Raji (cell line): ENCODE results near the gene FAM209A.
"Not testable (repeated sequence)": the region's sequence is repeated elsewhere in the genome, so short reads cannot be mapped to it uniquely, and the experiment has no call there.

ENCODE experiments used
- POLR2A ChIP-seq: IDR thresholded peaks from 2 replicates; pipeline ENCODE4 v1.6.1; 2011; ENCODE audit warnings: low read depth, low read length, control low read depth; ENCODE audit not compliant: insufficient read depth

The FAM209A gene, protein sequence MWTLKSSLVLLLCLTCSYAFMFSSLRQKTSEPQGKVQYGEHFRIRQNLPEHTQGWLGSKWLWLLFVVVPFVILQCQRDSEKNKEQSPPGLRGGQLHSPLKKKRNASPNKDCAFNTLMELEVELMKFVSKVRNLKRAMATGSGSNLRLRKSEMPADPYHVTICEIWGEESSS

GRCh38 chr20:56524444-56524843 is at the start of gene FAM209A:
TSS of gene FAM209A (plus strand) at chr20:56524744. CDS start at chr20:56524809, 65 bp downstream.
- TF ChIP-seq POLR2A, result not testable (repeated sequence)

- no peak for TF ChIP-seq POLR2A
Measured at GRCh38 chr20:56483970-56484369, 40.6 kb upstream of the FAM209A start.

- TF ChIP-seq POLR2A, result no peak
Measured at GRCh38 chr20:56487216-56487615, 37.3 kb upstream of the FAM209A start.

GRCh38 chr20:56488566-56488965 is 36.0 kb upstream of the FAM209A start:
- TF ChIP-seq POLR2A, result no peak

DNA sequence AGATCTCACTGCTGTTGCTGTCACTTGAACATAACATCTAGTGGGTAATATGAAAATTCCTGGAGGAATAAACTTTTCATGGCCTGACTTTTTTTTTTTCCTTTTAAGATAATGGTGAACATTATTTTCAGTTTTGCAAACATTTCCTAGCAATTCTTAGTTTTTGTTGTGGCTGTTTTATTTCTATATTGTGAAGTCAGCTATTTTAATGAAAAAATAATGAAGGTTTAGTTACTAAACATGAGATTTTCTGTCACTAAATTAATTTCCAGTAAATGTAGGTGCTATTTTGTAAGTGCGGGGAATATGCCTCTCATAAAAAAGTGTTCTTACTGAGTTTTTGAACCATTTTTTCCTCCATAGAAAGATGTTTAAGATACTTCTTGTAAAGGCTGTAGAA is 23.4 kb upstream of the FAM209A start:
- TF ChIP-seq POLR2A, result no peak

- no peak for TF ChIP-seq POLR2A
Measured at GRCh38 chr20:56503916-56504315, 20.6 kb upstream of the FAM209A start.

DNA sequence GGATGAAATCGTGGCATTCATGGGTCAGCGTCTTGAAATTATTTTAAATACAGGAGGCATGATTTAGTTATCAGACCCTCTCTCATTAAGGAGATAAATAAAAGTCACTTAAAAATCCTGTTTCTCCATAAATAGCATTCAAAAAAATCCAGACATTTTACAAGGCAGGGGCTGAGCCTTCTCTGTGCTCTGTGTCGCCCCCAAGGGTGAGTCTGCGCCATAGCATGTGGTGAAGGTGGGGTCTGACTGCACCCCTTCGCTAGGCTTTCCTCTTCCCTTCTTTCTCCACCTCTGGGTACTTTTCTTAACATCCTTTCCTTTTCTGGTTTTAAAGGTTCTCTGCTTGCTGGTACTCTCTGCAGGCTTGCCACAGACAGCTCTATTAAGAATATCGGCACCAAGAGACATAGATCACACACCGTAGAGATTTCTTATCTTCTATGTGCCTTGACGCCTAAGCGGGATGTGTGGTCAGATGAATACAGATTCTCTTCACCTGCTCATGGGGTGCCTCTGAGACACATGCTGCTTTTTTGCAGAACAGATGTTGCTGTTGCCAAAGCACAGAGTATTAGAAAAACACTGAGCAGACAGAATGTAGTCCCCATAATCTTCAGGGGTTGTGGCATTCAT is 20.1 kb upstream of the FAM209A start:
- no peak for TF ChIP-seq POLR2A

DNA sequence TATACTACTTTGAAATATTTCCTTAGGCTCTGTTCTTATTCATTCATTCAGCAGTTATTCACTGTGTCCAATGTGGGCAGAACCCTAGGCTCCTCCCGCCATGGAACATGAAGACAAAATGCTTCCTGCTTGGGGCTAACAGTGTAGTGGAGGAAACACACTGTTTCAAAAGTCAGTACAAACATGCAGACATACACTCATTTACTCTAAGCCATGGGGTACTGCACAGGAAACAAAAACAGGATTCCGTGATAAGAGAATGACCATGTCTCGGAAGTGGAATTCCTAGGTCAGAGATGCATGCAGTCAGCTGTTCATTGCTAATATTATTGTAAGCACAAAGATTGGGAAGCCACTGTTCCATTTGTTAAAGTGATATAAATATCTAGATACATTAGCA is 18.4 kb upstream of the FAM209A start:
- TF ChIP-seq POLR2A, result no peak

DNA sequence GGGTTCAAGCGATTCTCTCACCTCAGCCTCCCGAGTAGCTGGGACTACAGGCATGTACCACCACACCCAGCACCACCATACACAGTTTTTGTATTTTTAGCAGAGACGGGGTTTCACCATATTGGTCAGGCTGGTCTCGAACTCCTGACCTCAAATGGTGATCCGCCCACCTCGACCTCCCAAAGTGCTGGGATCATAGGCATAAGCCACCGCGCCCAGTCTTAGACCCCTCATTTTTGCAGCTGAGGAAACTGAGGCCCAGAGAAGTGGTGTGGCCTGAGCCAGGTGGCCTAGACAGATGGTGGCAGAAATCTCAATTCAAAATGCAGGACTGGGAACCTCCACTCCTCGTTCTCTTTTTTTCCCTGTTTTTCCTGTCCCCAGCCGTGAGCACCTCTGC is 12.6 kb upstream of the FAM209A start:
- TF ChIP-seq POLR2A, result no peak

DNA sequence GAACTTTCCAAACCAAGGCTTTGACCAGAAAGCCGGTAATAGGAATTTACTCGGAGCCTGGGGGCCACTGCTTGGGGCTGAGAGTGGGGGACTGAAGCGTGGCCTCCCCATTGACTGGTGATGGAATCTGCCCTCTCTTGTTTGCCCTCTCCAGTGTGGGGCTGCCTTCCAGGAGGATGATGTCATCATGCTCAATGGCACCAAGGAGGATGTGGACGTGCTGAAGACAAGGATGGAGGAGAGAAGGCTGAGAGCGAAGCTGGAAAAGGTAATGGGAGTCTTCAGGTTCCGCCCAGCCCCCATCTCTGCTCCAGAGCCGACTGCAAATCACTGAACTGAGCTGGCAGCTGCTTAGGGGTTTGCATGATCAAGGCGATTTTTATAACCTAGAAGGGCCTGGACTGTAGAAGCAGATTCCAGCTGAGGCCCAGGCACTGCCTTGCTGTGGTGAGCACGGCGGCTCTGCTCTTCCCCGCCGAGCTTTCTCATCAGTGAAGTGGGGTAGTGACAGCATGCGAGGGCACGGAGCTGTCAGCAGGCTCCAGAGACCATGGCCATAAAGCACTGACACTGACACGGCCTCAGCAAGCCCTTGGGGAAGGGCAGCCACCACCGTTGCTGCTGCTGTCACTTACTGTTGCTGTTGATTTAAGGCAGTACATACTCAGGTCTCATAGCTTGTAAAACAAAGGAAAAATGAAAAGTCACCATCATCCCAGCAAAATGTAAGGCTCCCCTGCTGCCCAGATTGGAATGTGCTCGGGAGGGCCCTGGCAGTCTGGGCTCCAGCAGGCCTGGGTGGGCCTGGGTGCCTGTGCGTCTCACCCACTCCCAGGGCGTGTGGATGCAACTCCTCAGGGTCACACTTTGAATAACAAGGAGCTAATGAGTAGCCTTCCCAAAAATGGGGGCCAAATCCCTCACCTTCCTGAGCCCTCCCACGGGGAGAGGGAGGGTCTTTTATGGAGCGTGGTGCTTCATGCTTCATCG is 11.1 kb upstream of the FAM209A start:
- no peak for TF ChIP-seq POLR2A

DNA sequence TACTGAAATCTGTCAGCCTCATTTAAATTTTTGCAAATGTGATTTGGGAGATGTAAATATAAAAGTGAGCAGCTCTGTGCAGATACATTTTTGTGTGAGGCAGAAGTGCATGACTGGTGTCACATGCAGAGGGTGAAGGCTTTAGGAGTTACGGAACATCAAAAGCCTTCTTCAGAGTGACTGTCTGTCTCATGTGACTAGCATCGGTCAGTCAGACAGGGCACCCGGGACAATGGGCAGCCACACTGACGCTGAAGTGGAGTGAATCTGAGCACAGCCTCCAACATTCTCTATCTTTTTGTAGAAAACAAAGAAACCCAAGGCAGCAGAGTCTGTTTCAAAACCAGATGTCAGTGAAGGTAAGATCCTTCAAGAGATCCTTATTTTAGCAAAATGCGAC is 7.9 kb upstream of the FAM209A start:
- TF ChIP-seq POLR2A, result no peak

- TF ChIP-seq POLR2A, result no peak
Measured at GRCh38 chr20:56517211-56517610, 7.3 kb upstream of the FAM209A start.

DNA sequence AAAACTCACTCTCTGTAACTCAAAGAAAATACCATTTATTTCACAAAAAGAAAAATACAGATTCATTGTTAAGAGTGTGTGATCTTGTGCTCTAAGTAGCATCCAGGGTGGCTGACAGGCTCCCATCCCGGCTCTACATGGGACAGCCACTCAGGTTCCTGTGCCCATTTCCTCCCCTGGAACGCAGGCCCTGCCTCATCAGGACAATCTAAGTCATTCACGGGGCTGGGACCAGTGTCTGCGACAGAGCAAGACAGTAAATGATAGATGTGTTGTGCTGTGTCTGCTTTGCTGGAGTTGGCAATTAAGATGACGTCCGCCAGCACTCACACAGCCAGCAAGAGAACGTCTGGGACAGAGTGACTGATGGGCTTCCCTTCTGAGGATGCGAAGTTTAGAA is 6.9 kb upstream of the FAM209A start:
- no peak for TF ChIP-seq POLR2A

DNA sequence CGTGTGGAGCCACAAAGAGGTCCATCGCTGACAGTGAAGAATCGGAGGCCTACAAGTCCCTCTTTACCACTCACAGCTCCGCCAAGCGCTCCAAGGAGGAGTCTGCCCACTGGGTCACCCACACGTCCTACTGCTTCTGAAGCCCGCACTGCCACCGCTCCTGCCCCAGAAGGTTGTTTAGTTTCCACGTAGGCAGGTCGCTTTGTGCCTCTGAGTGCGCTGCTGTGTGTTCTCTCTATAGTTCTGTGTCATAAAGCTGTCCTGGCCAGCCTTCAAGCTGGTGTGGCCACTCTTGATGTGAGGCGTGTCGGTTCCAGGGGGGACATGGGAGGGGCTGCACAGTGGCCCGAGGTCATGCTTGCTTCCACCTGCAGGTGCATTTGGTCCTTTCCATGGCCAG is 6.4 kb upstream of the FAM209A start:
- TF ChIP-seq POLR2A, result no peak

- no peak for TF ChIP-seq POLR2A
Measured at GRCh38 chr20:56518721-56519398, 5.7 kb upstream of the FAM209A start.
